Stomach (tissue), 9 donors: ENCODE results near the gene JUNB. TPM values are rescaled to one million over a fixed set of nuclear protein-coding genes. Genes with fewer than 3 reads are reported as not detected.

Experiments
- DNase-seq, 2 donors: peaks; one replicate each; pipeline versions ENCODE4 v3.0.0 to v3.0.0-alpha.2; 2013 to 2019
- H3K27ac ChIP-seq, 5 donors: fragments of 200-600 bp in 4 of 5; sonication (generic) in 4 of 5; one replicate each; pipeline ENCODE4 v1.5.1; 2013 to 2019; ENCODE audit warnings: mild to moderate bottlenecking in 1 of 5, moderate library complexity in 1 of 5
- H3K27me3 ChIP-seq, 3 donors: fragments of 200-600 bp; sonication (generic); one replicate each; pipeline ENCODE4 v1.5.1; 2017 to 2019; ENCODE audit warnings: mixed run types in 1 of 3
- H3K36me3 ChIP-seq, 4 donors: fragments of 200-600 bp; sonication (generic); 1 replicate in 3 of 4; 2 replicates in 1 of 4; pipeline ENCODE4 v1.5.1; 2016 to 2019
- H3K4me1 ChIP-seq, 4 donors: fragments of 200-600 bp; sonication (generic); one replicate each; pipeline ENCODE4 v1.5.1; 2016 to 2019
- H3K4me3 ChIP-seq, 4 donors: fragments of 200-600 bp; sonication (generic) in 3 of 4; one replicate each; pipeline ENCODE4 v1.5.1; 2016 to 2019; ENCODE audit warnings: mild to moderate bottlenecking in 1 of 4
- H3K9me3 ChIP-seq, 4 donors: fragments of 200-600 bp; sonication (generic); one replicate each; pipeline ENCODE4 v1.5.1; 2016 to 2019
- EP300 ChIP-seq: sonication (generic); formaldehyde crosslinking; IDR thresholded peaks from one replicate; pipeline ENCODE4 v1.6.1; 2017; ENCODE audit warnings: antibody characterized with exemption
- POLR2A ChIP-seq, 4 donors: fragments of 450-650 bp; IDR thresholded peaks; one replicate each; pipeline ENCODE4 v1.6.1; 2016; ENCODE audit warnings: antibody characterized with exemption in 4 of 4, control low read depth in 2 of 4, mild to moderate bottlenecking in 1 of 4, moderate library complexity in 1 of 4
- POLR2AphosphoS5 ChIP-seq, 3 donors: sonication (generic); formaldehyde crosslinking; IDR thresholded peaks; one replicate each; pipeline ENCODE4 v1.6.1; 2016; ENCODE audit warnings: antibody characterized with exemption in 3 of 3
- WGBS, 5 donors: extraction: QIAGEN DNeasy Blood & Tissue Kit in 3 of 5; methylation state at CpG; one replicate each; pipeline versions ENCODE4 v1.1.5 to v1.1.7; 2013 to 2018; 5-methylcytosine and 5-hydroxymethylcytosine counted together
- intact Hi-C: fragments of 100-400 bp; cut with DNase I; formaldehyde crosslinking; loops from one replicate; pipeline ENCODE4 v1.15.1; 2023; ENCODE audit warnings: low total_unique reads
- polyA plus RNA-seq, 3 donors: library from polyadenylated mRNA; stranded (reverse); fragments of 200-250 nt; gene quantifications; one replicate each; pipeline ENCODE4 v1.2.3, GENCODE V29; 2013
- total RNA-seq, 5 donors: library from RNA; depleted of rRNA; stranded (reverse); fragments of >200 nt; gene quantifications; one replicate each; pipeline versions ENCODE4 v1.1.0 to v1.2.3, GENCODE V29; 2014 to 2016
- TF ChIP-seq, protein P1 (sequence below), 7 experiments: fragments of 450-650 bp in 4 of 7; fragments of 200-600 bp in 3 of 7; sonication (generic) in 3 of 7; IDR thresholded peaks; one replicate each; pipeline ENCODE4 v1.5.1; 2016 to 2019; ENCODE audit warnings: antibody characterized with exemption in 7 of 7, control low read depth in 2 of 7, mild to moderate bottlenecking in 1 of 7
- donor health status: healthy with polysubstance abuse.
- donor health status: Bipolar disorder and iron deficiency.
- donor health status: healthy.

Gene JUNB
- total and polyA plus RNA-seq, 8 donors: 128 to 625 (median 205) TPM

DNA sequence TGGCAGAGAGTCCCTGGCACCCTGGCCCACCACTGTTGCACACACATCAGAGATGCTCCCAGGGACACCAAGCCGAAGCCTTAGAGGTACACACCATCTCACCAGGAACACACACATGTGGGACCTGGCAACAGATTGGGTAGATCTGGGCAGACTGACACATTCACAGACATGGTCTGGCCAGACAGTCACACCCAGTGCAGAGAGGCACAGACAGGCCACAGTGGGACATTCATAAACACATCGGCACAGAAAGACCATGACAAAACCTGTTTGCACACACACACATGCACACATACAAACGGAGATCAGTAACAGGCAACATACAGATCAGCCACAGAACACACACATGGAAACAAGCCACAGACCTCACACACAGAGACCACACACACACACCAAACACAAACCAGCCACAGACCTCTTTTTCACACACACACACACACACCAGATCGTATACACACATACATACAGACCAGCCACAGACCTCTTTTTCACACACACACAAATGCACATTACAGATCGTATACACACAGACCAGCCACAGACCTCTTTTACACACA, 6.3 kb upstream of the JUNB start:
- WGBS, 5 donors: 25 to 40% (median 37%) methylated on average over 4 to 5 of the region's 5 CpGs
- Histone ChIP-seq H3K4me1 (peaks cover 74 to 92% (median 80%) of the 10 kb centered on the region in 4 donors), H3K27me3 (no peaks in the 10 kb centered on the region), H3K36me3 (no peaks in the 10 kb centered on the region), H3K4me3 (no peak overlapping the region), H3K27ac (peak overlapping the region; percentile 92 to 100 (median 95)), H3K9me3 (no peaks in the 10 kb centered on the region)
- intact Hi-C loops: no loop called here
- peak in 1 of 2 donors; percentile 78 for DNase-seq
- TF ChIP-seq POLR2AphosphoS5 (IDR thresholded peaks at IDR 0.05): no peak
- TF ChIP-seq, protein P1, sequence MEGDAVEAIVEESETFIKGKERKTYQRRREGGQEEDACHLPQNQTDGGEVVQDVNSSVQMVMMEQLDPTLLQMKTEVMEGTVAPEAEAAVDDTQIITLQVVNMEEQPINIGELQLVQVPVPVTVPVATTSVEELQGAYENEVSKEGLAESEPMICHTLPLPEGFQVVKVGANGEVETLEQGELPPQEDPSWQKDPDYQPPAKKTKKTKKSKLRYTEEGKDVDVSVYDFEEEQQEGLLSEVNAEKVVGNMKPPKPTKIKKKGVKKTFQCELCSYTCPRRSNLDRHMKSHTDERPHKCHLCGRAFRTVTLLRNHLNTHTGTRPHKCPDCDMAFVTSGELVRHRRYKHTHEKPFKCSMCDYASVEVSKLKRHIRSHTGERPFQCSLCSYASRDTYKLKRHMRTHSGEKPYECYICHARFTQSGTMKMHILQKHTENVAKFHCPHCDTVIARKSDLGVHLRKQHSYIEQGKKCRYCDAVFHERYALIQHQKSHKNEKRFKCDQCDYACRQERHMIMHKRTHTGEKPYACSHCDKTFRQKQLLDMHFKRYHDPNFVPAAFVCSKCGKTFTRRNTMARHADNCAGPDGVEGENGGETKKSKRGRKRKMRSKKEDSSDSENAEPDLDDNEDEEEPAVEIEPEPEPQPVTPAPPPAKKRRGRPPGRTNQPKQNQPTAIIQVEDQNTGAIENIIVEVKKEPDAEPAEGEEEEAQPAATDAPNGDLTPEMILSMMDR (IDR thresholded peaks at IDR 0.05): no peak
- TF ChIP-seq POLR2A (IDR thresholded peaks at IDR 0.05): no peak
- no peak for TF ChIP-seq EP300

DNA sequence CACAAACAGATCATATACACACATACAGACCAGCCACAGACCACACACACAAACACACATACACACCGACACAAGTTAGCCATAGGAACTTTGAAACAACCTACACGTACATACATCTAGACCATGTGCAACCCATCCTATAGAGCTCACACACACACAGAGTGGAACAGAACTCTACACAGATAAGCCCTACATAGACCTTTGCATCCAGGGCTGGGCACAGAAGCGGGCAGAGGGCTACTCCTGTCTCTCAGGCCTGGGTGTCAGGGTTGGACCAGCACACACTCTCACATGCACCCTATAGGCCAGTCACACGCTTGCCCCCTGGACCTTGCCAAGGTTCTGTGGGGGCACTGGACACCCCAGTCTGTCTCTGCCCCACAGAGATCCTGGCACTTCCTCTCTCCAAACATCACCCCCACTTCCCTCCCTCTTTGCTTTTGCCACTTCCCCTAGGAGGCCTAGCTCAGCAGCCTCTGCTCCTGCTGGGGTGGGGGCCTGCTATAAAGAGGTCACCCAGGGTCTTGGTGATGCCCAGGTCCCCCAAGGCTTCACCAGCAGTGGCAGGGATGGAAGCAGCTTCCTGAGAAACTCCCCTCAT, 5.8 kb upstream of the JUNB start:
- DNase-seq: peak in 1 of 2 donors; percentile 53
- Histone ChIP-seq H3K27me3 (no peaks in the 10 kb centered on the region), H3K9me3 (no peaks in the 10 kb centered on the region), H3K4me3 (no peak overlapping the region), H3K4me1 (peaks cover 76 to 88% (median 85%) of the 10 kb centered on the region in 4 donors), H3K27ac (peak overlapping the region; percentile 92 to 100 (median 95)), H3K36me3 (no peaks in the 10 kb centered on the region)
- WGBS, 5 donors: 37 to 62% (median 43%) methylated on average over 4 of the region's 4 CpGs
- TF ChIP-seq POLR2A (IDR thresholded peaks at IDR 0.05): no peak
- TF ChIP-seq POLR2AphosphoS5 (IDR thresholded peaks at IDR 0.05): no peak
- no peak for TF ChIP-seq EP300
- TF ChIP-seq, protein P1 (IDR thresholded peaks at IDR 0.05): no peak
- intact Hi-C loops: no loop called here

DNA sequence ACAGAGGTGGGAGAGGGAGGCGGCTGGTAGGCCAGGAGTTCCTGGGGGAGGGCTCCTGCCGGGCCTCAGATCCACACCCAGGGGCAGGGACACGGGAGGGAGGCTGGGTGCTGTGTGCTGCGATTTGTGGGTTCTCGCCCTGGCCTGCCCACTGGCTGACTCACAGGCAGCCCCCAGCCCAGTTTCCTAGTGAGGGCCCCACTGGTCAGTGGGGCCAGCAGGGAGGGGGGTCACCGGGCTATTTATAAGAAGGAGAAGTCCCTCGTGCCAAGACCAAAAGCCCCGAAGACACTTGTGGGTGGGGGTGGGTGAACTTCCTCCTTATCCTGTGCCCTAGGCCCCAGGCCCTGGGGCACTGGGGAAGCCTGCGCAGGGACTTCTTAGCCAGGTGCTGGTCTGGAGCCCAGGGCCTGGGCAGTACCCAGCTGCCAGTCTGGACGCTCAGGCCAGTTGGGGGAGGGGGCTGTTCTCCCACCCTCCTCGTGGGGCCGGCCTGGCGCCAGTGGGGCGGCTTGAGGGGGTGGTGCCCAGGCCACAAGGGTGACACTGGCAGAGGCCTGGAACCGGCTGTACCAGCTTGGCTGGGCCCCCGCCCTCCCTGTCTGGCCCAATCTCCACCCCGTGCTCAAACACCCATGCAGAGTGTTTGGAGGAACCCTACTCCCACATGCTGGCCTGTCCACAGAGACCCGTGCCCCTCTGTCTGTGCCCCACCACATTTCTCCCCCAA, 5.0 kb upstream of the JUNB start:
- TF ChIP-seq EP300: no peak
- TF ChIP-seq, protein P1 (IDR thresholded peaks at IDR 0.05): no peak
- TF ChIP-seq POLR2AphosphoS5 (IDR thresholded peaks at IDR 0.05): peak; percentile 69 to 84 (median 72)
- no peak for TF ChIP-seq POLR2A (IDR thresholded peaks at IDR 0.05)
- Histone ChIP-seq H3K27me3 (no peaks in the 10 kb centered on the region), H3K27ac (peak overlapping the region; percentile 92 to 100 (median 95)), H3K36me3 (no peaks in the 10 kb centered on the region), H3K9me3 (no peaks in the 10 kb centered on the region), H3K4me1 (peaks cover 81 to 91% (median 87%) of the 10 kb centered on the region in 4 donors), H3K4me3 (peak overlapping the region in 1 of 4 donors; percentile 13)
- DNase-seq: peak; percentile 87 to 95
- 18 to 44% (median 30%) methylated on average over 6 to 18 of the region's 18 CpGs for WGBS, 5 donors
- intact Hi-C loops: no loop called here

DNA sequence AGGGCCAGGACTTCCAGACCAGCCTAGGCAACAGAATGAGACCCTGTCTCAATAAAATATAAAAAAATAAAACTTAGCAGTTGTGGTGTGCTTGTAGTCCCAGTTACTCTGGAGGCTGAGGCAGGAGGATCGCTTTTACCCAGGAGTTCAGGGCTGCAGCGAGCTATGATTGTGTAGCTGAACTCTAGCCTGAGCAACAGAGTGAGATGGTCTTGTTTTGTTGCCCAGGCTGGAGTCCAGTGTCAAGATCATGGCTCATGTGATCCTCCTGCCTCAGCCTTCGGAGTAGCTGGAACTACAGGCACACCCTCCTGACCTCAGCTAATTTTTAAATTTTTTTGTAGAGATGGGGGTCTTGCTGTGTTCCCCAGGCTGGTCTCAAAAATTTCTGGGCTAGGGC, 4.3 kb upstream of the JUNB start:
- peak in 1 of 2 donors; percentile 41 for DNase-seq
- peak overlapping the region; percentile 92 to 100 (median 95) for H3K27ac ChIP-seq
- no peaks in the 10 kb centered on the region for H3K9me3 ChIP-seq
- H3K4me3 ChIP-seq: peak overlapping the region in 1 of 4 donors; percentile 13
- no peaks in the 10 kb centered on the region for H3K36me3 ChIP-seq
- intact Hi-C loops: no loop called here
- TF ChIP-seq POLR2AphosphoS5 (IDR thresholded peaks at IDR 0.05): no peak
- no peak for TF ChIP-seq POLR2A (IDR thresholded peaks at IDR 0.05)
- TF ChIP-seq, protein P1 (IDR thresholded peaks at IDR 0.05): no peak
- no peak for TF ChIP-seq EP300
- no peaks in the 10 kb centered on the region for H3K27me3 ChIP-seq
- peaks cover 80 to 88% (median 81%) of the 10 kb centered on the region in 4 donors for H3K4me1 ChIP-seq
- 52 to 67% (median 58%) methylated on average over 3 of the region's 3 CpGs for WGBS, 5 donors
